H1 (cell line): ENCODE measurements around the gene UBALD1. TPM values are rescaled to one million over a fixed set of nuclear protein-coding genes. Genes with fewer than 3 reads are reported as not detected.

ENCODE experiments used
- ATF3 ChIP-seq: IDR thresholded peaks from 2 replicates; pipeline ENCODE4 v1.6.1; 2011; ENCODE audit warnings: low read depth, mild to moderate bottlenecking, low read length; ENCODE audit not compliant: insufficient read depth
- CTCF ChIP-seq, 3 experiments: IDR thresholded peaks; 1 replicate in 2 of 3; 2 replicates in 1 of 3; pipeline versions ENCODE4 v1.5.1 to v1.6.1; 2011; ENCODE audit warnings: low read length in 3 of 3, mild to moderate bottlenecking in 3 of 3, inconsistent platforms in 2 of 3, low read depth in 1 of 3, moderate library complexity in 1 of 3; ENCODE audit not compliant: insufficient read depth in 1 of 3; ENCODE audit errors: control extremely low read depth in 1 of 3
- KDM5A ChIP-seq: fragments of 200-600 bp; IDR thresholded peaks from 2 replicates; pipeline ENCODE4 v1.7.1; 2012; ENCODE audit warnings: mild to moderate bottlenecking, low read length, inconsistent platforms, mixed read lengths
- POLR2AphosphoS5 ChIP-seq: IDR thresholded peaks from 2 replicates; pipeline ENCODE4 v1.6.1; 2011; ENCODE audit warnings: low read depth, low read length
- RXRA ChIP-seq: IDR thresholded peaks from 2 replicates; pipeline ENCODE4 v1.6.1; 2011; ENCODE audit warnings: low read depth, mild to moderate bottlenecking, low read length, moderate library complexity; ENCODE audit not compliant: insufficient read depth
- TAF1 ChIP-seq: IDR thresholded peaks from 2 replicates; pipeline ENCODE4 v1.6.1; 2011; ENCODE audit warnings: mild to moderate bottlenecking, low read depth, low read length
- polyA plus RNA-seq, 7 experiments: library from polyadenylated mRNA; depleted of rRNA in 3 of 7; stranded (reverse) in 5 of 7; unstranded in 2 of 7; fragments of >200 nt in 5 of 7; fragments of 200-250 nt in 2 of 7; gene quantifications; 1 replicate in 5 of 7; 2 replicates in 1 of 7; 4 replicates in 1 of 7; pipeline versions ENCODE4 v1.2.1 to v1.2.3, GENCODE V29; 2011 to 2013; ENCODE audit warnings: missing spikeins in 2 of 7, mixed read lengths in 2 of 7
- total RNA-seq: library from RNA; stranded (reverse); fragmentation: NEBNext Ultra II Directional; extraction: Animal tissue kit (Norgen Biotek cat#: 25700); gene quantifications from 2 replicates; pipeline ENCODE4 v1.2.1, GENCODE V29; 2021

The UBALD1 gene
- total and polyA plus RNA-seq, 2 of the 8 experiments (the other 6 are each of a cell fraction or from before 2014, with no cell fraction given): 28.6 to 62.0 TPM

- no peak for TF ChIP-seq TAF1
- no peak for TF ChIP-seq RXRA
- no peak for TF ChIP-seq KDM5A
- no peak for TF ChIP-seq CTCF (IDR thresholded peaks at IDR 0.05; ENCODE audit: control extremely low read depth in 1 of 3, insufficient read depth in 1 of 3, low read depth in 1 of 3, low read length in 3 of 3)
- no peak for TF ChIP-seq ATF3
- no peak for TF ChIP-seq POLR2AphosphoS5
Measured at GRCh38 chr16:4564661-4565267, 49.9 kb downstream of the UBALD1 start (continued).
